ENCODE data around the gene SLC2A8. TPM values are rescaled to one million over a fixed set of nuclear protein-coding genes. Genes with fewer than 3 reads are reported as not detected.

SLC2A8 gene
- total RNA-seq, 5 donors from 2014 or later (not counting 1 experiment from before 2014, with no cell fraction given), result 1.4 to 6.2 (median 2.6) TPM

DNA sequence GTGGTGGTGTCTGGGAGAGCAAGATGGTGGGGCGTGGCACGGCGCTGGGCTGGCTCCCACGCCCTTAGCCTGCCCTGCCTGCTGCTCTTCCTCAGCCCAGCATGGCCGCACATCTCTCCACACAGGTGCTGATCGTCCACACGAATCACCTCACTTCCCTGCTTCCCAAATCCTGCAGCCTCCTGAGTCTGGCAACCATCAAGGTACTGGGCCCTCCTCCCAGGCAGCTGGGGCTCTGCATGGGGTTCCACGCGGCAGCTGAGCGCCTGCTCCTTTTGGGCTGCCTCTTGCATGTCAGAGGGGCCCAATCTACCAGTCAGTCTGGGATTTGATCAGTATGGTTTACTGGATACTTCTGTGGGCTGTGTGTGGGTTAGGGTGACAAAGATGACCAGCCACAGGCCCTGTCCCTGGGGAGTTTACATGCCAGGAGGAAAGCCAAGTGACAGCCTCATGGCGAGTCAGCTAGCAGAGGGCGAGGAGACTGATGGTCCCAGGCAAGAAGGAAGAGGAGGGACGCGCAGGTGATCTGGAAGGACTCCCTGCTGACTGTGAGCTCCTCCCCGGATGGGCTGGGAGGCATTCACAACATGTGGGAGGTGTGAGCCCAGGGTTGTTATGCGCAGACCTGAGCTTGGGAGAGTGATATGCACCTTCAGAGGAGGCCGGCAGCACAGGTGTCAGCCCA is 60.4 kb downstream of the SLC2A8 start:
- no peak overlapping the region for H3K27ac ChIP-seq (ENCODE audit: low read length)
- peaks cover 2 to 8% (median 8%) of the 10 kb centered on the region in 3 donors for H3K4me1 Mint-ChIP-seq
- 89% methylated on average over 14 of the region's 17 CpGs for WGBS (ENCODE audit: insufficient coverage)
- no peak for DNase-seq
- ATAC-seq (replicated peaks in 1 of 4), result no peak
- peaks cover 9 to 38% of the 10 kb centered on the region in 2 donors for H3K36me3 ChIP-seq (ENCODE audit: control insufficient read depth in 2 of 2, extremely low read depth in 1 of 2, insufficient read depth in 1 of 2, low read length in 1 of 2)
- no peak overlapping the region for H3K27ac Mint-ChIP-seq
- peaks cover 0 to 5% of the 10 kb centered on the region in 2 experiments for H3K4me1 ChIP-seq (ENCODE audit: control insufficient read depth in 1 of 2, extremely low read depth in 1 of 2, insufficient read depth in 2 of 2, low read length in 2 of 2)
- no peak overlapping the region for H3K4me3 ChIP-seq (ENCODE audit: control insufficient read depth in 1 of 2, extremely low read depth in 1 of 2, low read length in 1 of 2)
- POLR2A ChIA-PET, result no interaction called here
- no peaks in the 10 kb centered on the region for H3K9me3 Mint-ChIP-seq
- H3K4me3 Mint-ChIP-seq, result no peak overlapping the region
- H3K27me3 Mint-ChIP-seq, result no peaks in the 10 kb centered on the region
- no peaks in the 10 kb centered on the region for H3K9me3 ChIP-seq
- H3K36me3 Mint-ChIP-seq, result peaks cover 31% of the 10 kb centered on the region
- CTCF ChIA-PET, result no interaction called here
- no peaks in the 10 kb centered on the region for H3K27me3 ChIP-seq (replicated peaks in 1 of 2; ENCODE audit: control insufficient read depth in 2 of 2, extremely low read depth in 1 of 2, insufficient read depth in 2 of 2, low read length in 1 of 2)

Other genes starting within 250 kb of the SLC2A8 start
- gene GARNL3, start 132.4 kb upstream of the SLC2A8 start, total RNA-seq, result 1 to 10 TPM; 3.3 to 5.7 (median 3.6) TPM
- gene ZNF79, start 27.2 kb downstream of the SLC2A8 start, total RNA-seq, result 10 to 100 TPM in 3 of 5 donors, 1 to 10 TPM in 2; 7.2 to 20.2 (median 17.3) TPM
- gene RPL12, start 54.2 kb downstream of the SLC2A8 start, total RNA-seq, result 1,000 to 10,000 TPM; 1,494 to 1,979 (median 1,776) TPM
- gene LRSAM1, start 54.3 kb downstream of the SLC2A8 start, total RNA-seq, result 10 to 100 TPM; 17.9 to 30.3 (median 25.1) TPM
- gene STXBP1, start 215.1 kb downstream of the SLC2A8 start, total RNA-seq, result 10 to 100 TPM in 4 of 5 donors, 1 to 10 TPM in 1; 3.8 to 18.2 (median 17.3) TPM